SK-N-MC (cell line): ENCODE results near the gene COX7A1.

ENCODE experiments used
- DNase-seq: peaks from one replicate; pipeline ENCODE4 v3.0.0-alpha.2; 2011; ENCODE audit warnings: low read depth, low spot score
- H3K27ac ChIP-seq: fragments of 200-600 bp; sonication (generic); 2 replicates; pipeline ENCODE4 v1.5.1; 2016; ENCODE audit warnings: mixed run types
- H3K36me3 ChIP-seq: fragments of 200-600 bp; sonication (generic); 2 replicates; pipeline ENCODE4 v1.6.1; 2017; ENCODE audit warnings: antibody characterized with exemption, low read length, mixed read lengths; ENCODE audit not compliant: insufficient read depth
- H3K4me3 ChIP-seq: fragments of 200-600 bp; sonication (generic); 2 replicates; pipeline ENCODE4 v1.5.1; 2016
- H3K9ac ChIP-seq: fragments of 200-600 bp; sonication (generic); 2 replicates; pipeline ENCODE4 v1.8.0; 2017; ENCODE audit warnings: mixed run types, mixed read lengths; ENCODE audit not compliant: insufficient read length
- H3K9me3 ChIP-seq: fragments of 200-600 bp; sonication (generic); 2 replicates; pipeline ENCODE4 v1.6.1; 2017; ENCODE audit warnings: low read depth, mild to moderate bottlenecking, antibody characterized with exemption, low read length, moderate library complexity, mixed read lengths
- EZH2 ChIP-seq: fragments of 200-600 bp; sonication (generic); IDR thresholded peaks from one replicate; pipeline ENCODE4 v1.6.1; 2017; ENCODE audit warnings: antibody characterized with exemption
- FOXP2 ChIP-seq: optimal IDR thresholded peaks from 2 replicates; pipeline ENCODE3; 2011; ENCODE audit warnings: mild to moderate bottlenecking, moderate library complexity; ENCODE audit not compliant: insufficient read depth; ENCODE audit errors: extremely low read length, control extremely low read depth
- POLR2AphosphoS5 ChIP-seq: IDR thresholded peaks from 2 replicates; pipeline ENCODE4 v1.6.1; 2012; ENCODE audit warnings: mild to moderate bottlenecking, low read depth, low read length, borderline replicate concordance

COX7A1 gene

DNA sequence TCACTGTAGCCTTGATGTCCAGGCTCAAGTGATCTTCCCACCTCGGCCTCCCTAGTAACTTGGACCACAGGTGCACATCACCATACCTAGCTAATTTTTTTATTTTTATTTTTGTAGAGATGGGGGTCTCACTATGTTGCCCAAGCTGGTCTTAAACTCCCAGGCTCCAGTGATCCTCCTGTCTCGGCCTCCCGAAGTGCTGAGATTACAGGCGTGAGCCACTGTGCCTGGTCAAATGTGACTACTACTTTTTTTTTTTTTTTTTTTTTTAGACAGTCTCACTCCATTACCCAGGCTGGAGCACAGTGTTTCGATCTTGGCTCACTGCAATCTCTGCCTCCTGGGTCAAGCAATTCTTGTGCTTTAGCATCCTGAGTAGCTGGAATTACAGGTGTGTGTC lies 20.6 kb upstream of the COX7A1 start:
- TF ChIP-seq POLR2AphosphoS5 (no peak), EZH2 (no peak), FOXP2 (no peak)
- Histone ChIP-seq H3K27ac (no peak overlapping the region), H3K9ac (no peak overlapping the region), H3K4me3 (no peak overlapping the region), H3K9me3 (no peaks in the 10 kb centered on the region), H3K36me3 (no peaks in the 10 kb centered on the region)
- DNase-seq = no peak

- H3K4me3 ChIP-seq = peak overlapping the region; percentile 39; the same call in 1 of the 2 replicates
- H3K9ac ChIP-seq = no peak overlapping the region
- TF ChIP-seq FOXP2 (no peak), EZH2 (no peak), POLR2AphosphoS5 (no peak)
- H3K27ac ChIP-seq = peak overlapping the region; percentile 61
- H3K9me3 ChIP-seq = no peaks in the 10 kb centered on the region
- DNase-seq = peak; percentile 3
- no peaks in the 10 kb centered on the region for H3K36me3 ChIP-seq
These were observed 17.0 kb upstream of the COX7A1 start for GRCh38 chr19:36169084-36169760.

- Histone ChIP-seq H3K27ac (no peak overlapping the region), H3K9me3 (no peaks in the 10 kb centered on the region), H3K36me3 (no peaks in the 10 kb centered on the region), H3K9ac (no peak overlapping the region), H3K4me3 (no peak overlapping the region)
- DNase-seq = no peak
- TF ChIP-seq EZH2 (no peak), POLR2AphosphoS5 (no peak), FOXP2 (no peak)
These were observed 11.6 kb upstream of the COX7A1 start for GRCh38 chr19:36163813-36164212.

DNA sequence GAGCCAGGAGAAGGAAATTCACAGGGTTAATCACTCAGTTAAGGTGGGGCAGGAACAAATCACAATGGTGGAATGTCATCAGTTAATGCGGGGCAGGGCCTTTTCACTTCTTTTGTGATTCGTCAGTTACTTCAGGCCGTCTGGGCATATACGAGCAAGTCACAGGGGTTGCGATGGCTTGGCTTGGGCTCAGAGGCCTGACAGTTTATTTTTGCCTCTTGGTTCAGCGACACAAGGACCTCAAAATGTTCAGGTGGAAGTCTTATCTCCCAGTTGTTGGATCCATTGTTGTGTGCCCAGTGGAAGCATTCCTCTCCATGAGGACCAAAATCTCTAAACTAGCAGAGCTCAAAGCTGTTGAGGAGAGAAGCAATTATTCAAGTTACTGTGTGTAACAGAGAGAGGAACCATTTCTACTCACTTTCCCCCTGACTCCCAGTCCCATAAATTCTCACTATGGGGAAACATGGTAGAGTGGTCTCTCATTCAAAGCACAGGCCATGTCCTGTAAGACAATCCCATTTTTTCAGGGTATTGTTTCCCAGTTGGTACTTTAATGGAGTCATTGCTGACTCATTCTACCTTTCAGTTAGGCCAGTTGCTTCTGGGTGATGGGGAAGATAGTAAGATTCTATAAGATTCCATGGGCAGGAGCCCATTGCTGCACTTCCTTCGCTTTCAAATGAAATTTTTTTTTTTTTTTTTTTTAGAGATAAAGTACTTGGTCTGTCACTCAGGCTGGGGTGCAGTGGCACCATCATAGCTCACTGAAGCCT lies 8.8 kb upstream of the COX7A1 start:
- Histone ChIP-seq H3K4me3 (no peak overlapping the region), H3K9ac (no peak overlapping the region), H3K36me3 (no peaks in the 10 kb centered on the region), H3K9me3 (no peaks in the 10 kb centered on the region), H3K27ac (no peak overlapping the region)
- DNase-seq = no peak
- TF ChIP-seq EZH2 = no peak
- no peak for TF ChIP-seq POLR2AphosphoS5
- TF ChIP-seq FOXP2 = no peak

DNA sequence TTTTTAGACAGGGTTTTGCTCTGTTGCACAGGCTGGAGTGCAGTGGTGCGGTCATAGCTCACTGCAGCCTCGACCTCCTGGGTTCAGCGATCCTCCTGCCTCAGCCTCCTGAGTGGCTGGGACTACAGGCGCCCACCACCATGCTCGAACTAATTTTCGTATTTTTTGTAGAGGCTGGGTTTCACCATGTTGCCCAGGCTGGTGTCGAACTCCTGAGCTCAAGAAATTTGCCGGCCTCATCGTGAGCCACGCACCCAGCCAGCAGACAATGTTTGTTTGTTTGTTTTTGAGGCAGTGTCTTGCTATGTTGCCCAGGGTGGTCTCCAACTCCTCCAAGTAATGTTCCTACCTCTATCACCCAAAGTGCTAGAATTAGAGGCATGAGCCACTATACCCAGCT lies 879 bp upstream of the COX7A1 start:
- H3K4me3 ChIP-seq = no peak overlapping the region
- H3K27ac ChIP-seq = no peak overlapping the region
- no peak overlapping the region for H3K9ac ChIP-seq
- H3K9me3 ChIP-seq = no peaks in the 10 kb centered on the region
- no peak for TF ChIP-seq EZH2
- TF ChIP-seq POLR2AphosphoS5 = no peak
- no peak for TF ChIP-seq FOXP2
- DNase-seq = no peak
- peaks cover 12% of the 10 kb centered on the region; the same call in 1 of the 2 replicates for H3K36me3 ChIP-seq

DNA sequence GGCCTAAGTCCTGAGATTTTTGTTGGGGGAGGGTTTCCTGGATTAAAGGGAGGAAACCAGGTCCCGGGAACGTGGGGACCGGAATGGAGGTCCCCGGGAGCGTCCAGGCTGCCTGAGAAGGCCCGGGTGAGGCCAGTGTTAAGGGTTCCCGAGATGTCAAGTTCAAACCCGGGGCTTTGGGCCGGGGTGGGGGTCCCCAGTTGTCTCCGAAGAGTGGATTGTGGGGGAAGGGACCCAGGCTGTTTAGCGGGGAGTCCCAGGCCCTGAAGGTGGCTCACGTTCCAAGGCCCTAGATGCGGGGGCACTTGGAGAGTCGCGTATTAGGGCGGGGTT lies 262 bp downstream of the COX7A1 start:
- TF ChIP-seq FOXP2 = no peak
- TF ChIP-seq POLR2AphosphoS5 = no peak
- TF ChIP-seq EZH2 = no peak
- Histone ChIP-seq H3K9me3 (no peaks in the 10 kb centered on the region), H3K9ac (no peak overlapping the region), H3K4me3 (no peak overlapping the region), H3K36me3 (peaks cover 15% of the 10 kb centered on the region; the same call in 1 of the 2 replicates), H3K27ac (no peak overlapping the region)
- no peak for DNase-seq

DNA sequence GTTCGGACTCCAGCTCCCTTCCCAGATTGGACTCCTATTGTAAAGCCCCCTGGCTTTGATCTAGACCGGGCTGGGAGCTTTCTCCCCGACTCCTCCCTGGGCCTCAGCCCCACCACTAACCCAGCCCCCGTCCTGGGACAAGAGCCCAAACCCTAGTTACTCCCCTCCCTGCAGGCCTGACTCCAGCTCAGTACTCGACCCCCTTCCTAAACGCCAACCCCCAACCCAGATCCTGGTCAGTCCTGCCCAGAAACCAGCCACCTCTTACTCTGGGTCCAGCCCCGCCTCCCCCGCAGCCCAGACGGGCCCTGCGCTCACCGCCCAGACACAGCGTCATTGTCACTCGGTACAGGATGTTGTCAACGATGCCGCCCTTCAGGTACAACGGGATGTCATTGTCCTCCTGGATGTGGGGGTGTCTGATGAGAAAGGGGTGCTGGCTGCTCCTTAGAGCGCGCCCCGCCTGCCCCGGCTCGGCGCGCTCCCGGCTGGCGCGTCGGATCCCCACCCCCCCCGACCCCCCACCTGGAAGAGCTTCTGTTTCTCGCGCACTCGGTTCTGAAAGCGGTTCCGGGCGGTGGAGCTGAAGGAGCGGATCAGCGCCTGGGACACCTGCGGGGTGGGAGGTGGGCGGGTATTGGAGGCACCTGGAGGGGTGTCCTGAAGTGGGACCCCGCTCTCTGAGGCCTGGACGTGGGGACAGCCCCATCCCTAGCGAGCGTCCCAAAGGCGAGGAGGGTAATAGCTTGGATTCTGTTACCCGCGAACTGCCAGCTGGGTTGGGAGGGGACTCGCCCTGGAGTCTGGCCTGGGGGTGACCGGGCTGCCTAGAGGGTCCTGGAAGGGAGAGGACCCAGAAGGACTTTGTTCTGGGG lies 866 bp downstream of the COX7A1 start:
- no peak for DNase-seq
- Histone ChIP-seq H3K9ac (no peak overlapping the region), H3K27ac (no peak overlapping the region)

GRCh38 chr19:36150586-36150985 lies 1.7 kb downstream of the COX7A1 start:
- no peak for TF ChIP-seq POLR2AphosphoS5
- TF ChIP-seq FOXP2 = no peak
- TF ChIP-seq EZH2 = no peak
- H3K9ac ChIP-seq = no peak overlapping the region
- H3K9me3 ChIP-seq = no peaks in the 10 kb centered on the region
- peaks cover 29% of the 10 kb centered on the region for H3K36me3 ChIP-seq
- no peak overlapping the region for H3K4me3 ChIP-seq
- no peak for DNase-seq
- no peak overlapping the region for H3K27ac ChIP-seq

More for the DNA sequence above, 866 bp downstream of the COX7A1 start:
- peaks cover 21% of the 10 kb centered on the region; the same call in 1 of the 2 replicates for H3K36me3 ChIP-seq
- TF ChIP-seq EZH2 (no peak), FOXP2 (no peak), POLR2AphosphoS5 (no peak)
- no peak overlapping the region for H3K4me3 ChIP-seq
- no peaks in the 10 kb centered on the region for H3K9me3 ChIP-seq
